ENCODE measurements around the gene GLT8D2.

GLT8D2 gene

GRCh38 chr12:103997286-103997900 is 52.6 kb downstream of the GLT8D2 start:
- FAIRE-seq: no peak

- no peak for FAIRE-seq
Measured at GRCh38 chr12:103996595-103996994, 53.4 kb downstream of the GLT8D2 start.

GRCh38 chr12:103994235-103994634 is 55.8 kb downstream of the GLT8D2 start:
- FAIRE-seq: no peak

GRCh38 chr12:103986829-103987228 is 63.2 kb downstream of the GLT8D2 start:
- FAIRE-seq: peak; percentile 85

- no peak for FAIRE-seq
Measured at GRCh38 chr12:103978384-103978982, 71.5 kb downstream of the GLT8D2 start.

- FAIRE-seq: no peak
Measured at GRCh38 chr12:103975368-103975767, 74.6 kb downstream of the GLT8D2 start.

GRCh38 chr12:103973909-103974308 is 76.1 kb downstream of the GLT8D2 start:
- no peak for FAIRE-seq

- no peak for FAIRE-seq
Measured at GRCh38 chr12:103969391-103969790, 80.6 kb downstream of the GLT8D2 start.

GRCh38 chr12:103966736-103967135 is 83.3 kb downstream of the GLT8D2 start:
- no peak for FAIRE-seq

GRCh38 chr12:103965590-103966504 is 84.1 kb downstream of the GLT8D2 start, which contains the start of gene TDG:
Gene TDG, plus strand, starts transcription at chr12:103965872. Its CDS starts 166 bp downstream, at chr12:103966038.
- FAIRE-seq: peak; percentile 95

- FAIRE-seq: no peak
Measured at GRCh38 chr12:103965255-103965589, 84.8 kb downstream of the GLT8D2 start.

- FAIRE-seq: no peak
Measured at GRCh38 chr12:103964805-103965204, 85.2 kb downstream of the GLT8D2 start.

GRCh38 chr12:103962493-103962892 is 87.5 kb downstream of the GLT8D2 start:
- FAIRE-seq: no peak

- no peak for FAIRE-seq
Measured at GRCh38 chr12:103960616-103961227, 89.3 kb downstream of the GLT8D2 start.

GRCh38 chr12:103958621-103959020 is 91.4 kb downstream of the GLT8D2 start:
- FAIRE-seq: no peak

- FAIRE-seq: peak; percentile 83
Measured at GRCh38 chr12:103957865-103958388, 92.1 kb downstream of the GLT8D2 start.

- FAIRE-seq: no peak
Measured at GRCh38 chr12:103956509-103957027, 93.4 kb downstream of the GLT8D2 start.

GRCh38 chr12:103955811-103956508 is 94.0 kb downstream of the GLT8D2 start:
- FAIRE-seq: no peak

GRCh38 chr12:103952497-103952896 is 97.5 kb downstream of the GLT8D2 start:
- no peak for FAIRE-seq

GRCh38 chr12:103948746-103949406 is 101.1 kb downstream of the GLT8D2 start:
- FAIRE-seq: peak; percentile 25

GRCh38 chr12:103947871-103948555 is 102.0 kb downstream of the GLT8D2 start:
- FAIRE-seq: peak; percentile 37
